Measurements from ENCODE around the gene SSC5D.

DNA sequence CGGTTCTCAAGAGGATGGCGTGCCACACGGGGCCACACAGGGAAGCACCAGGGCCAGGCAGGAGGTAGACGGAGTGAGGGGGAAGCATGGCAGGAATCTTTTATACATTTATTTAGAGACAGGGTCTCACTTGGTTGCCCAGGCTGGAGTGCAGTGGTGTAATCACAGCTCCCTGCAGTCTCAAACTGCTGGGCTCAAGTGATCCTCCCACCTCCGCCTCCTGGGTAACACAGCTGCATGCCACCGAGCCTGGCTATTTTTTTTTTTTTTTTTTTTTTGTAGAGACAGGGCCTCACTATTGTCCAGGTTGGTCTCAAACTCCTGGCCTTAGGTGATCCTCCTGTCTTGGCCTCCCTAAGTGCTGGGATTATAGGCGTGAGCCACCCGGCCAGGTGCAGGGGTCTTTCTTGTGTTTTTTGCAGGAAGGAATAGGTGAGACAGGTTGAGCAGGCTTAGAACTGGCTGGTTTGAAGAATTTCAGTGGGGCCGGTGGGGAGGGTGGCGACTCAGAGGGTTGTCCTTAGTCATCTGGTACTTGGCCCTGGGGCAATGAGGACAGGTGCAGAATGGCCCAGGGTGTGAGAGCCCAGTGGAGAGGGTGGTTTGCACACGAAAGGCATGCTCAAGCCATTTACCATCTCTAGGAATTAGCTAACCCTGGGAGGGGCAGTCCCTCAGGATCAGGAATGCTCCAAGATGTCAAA is 7.6 kb downstream of the SSC5D start:
- TF ChIP-seq, protein P1, sequence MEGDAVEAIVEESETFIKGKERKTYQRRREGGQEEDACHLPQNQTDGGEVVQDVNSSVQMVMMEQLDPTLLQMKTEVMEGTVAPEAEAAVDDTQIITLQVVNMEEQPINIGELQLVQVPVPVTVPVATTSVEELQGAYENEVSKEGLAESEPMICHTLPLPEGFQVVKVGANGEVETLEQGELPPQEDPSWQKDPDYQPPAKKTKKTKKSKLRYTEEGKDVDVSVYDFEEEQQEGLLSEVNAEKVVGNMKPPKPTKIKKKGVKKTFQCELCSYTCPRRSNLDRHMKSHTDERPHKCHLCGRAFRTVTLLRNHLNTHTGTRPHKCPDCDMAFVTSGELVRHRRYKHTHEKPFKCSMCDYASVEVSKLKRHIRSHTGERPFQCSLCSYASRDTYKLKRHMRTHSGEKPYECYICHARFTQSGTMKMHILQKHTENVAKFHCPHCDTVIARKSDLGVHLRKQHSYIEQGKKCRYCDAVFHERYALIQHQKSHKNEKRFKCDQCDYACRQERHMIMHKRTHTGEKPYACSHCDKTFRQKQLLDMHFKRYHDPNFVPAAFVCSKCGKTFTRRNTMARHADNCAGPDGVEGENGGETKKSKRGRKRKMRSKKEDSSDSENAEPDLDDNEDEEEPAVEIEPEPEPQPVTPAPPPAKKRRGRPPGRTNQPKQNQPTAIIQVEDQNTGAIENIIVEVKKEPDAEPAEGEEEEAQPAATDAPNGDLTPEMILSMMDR (conservative IDR thresholded peaks at IDR 0.05; ENCODE audit: low read length), result no peak
- no peak for TF ChIP-seq EZH2phosphoT487 (IDR thresholded peaks at IDR 0.05; ENCODE audit: borderline replicate concordance)

Data from Loucy (cell line).